Endothelial cell of umbilical vein (primary cell): ENCODE data around the gene SLC7A6OS. TPM values are rescaled to one million over a fixed set of nuclear protein-coding genes. Genes with fewer than 3 reads are reported as not detected.

Source experiments
- BruUV-seq: library from RNA; stranded (reverse); fragments of 400-500 nt; replicated peaks from 2 replicates; lab custom pipeline; 2021; lab: Mats Ljungman, UMichigan
- CTCF ChIA-PET: fragments of 300-600, 350-600 bp; sonication (Branson Sonifier 250); formaldehyde crosslinking; loops from one replicate; lab custom pipeline; 2021; ENCODE audit warnings: antibody characterized with exemption, inconsistent platforms; lab: Charles Lee
- POLR2A ChIA-PET: fragments of 300-600, 350-600 bp; sonication (Branson Sonifier 250); formaldehyde crosslinking; loops from one replicate; lab custom pipeline; 2021; ENCODE audit warnings: antibody characterized with exemption, inconsistent platforms; lab: Charles Lee
- DNase-seq: peaks from one replicate; pipeline ENCODE4 v3.0.0-alpha.2; 2011; ENCODE audit warnings: low read depth, low spot score
- FAIRE-seq: peaks from 2 replicates; lab custom pipeline; 2011; peaks lifted over from hg19 to GRCh38; lab: Jason Lieb, UNC
- H2AFZ ChIP-seq: 2 replicates; pipeline ENCODE4 v1.6.0; 2012; ENCODE audit warnings: low read depth, low read length, control low read depth, inconsistent platforms
- H3K27ac ChIP-seq: 2 replicates; pipeline ENCODE4 v1.5.1; 2011; ENCODE audit warnings: low read depth, mild to moderate bottlenecking, control low read depth, low read length, moderate library complexity; ENCODE audit not compliant: insufficient read depth
- H3K27me3 ChIP-seq, 2 experiments: 2 replicates each; pipeline versions ENCODE4 v1.6.0 to v1.6.1; 2011; ENCODE audit warnings: low read length in 2 of 2, mixed read lengths in 1 of 2; ENCODE audit not compliant: control insufficient read depth in 2 of 2, insufficient read depth in 2 of 2
- H3K36me3 ChIP-seq, 2 experiments: 2 replicates in 1 of 2; 3 replicates in 1 of 2; pipeline ENCODE4 v1.5.1; 2011; ENCODE audit warnings: low read length in 2 of 2, mild to moderate bottlenecking in 1 of 2, moderate library complexity in 1 of 2; ENCODE audit not compliant: control insufficient read depth in 2 of 2, insufficient read depth in 2 of 2; ENCODE audit errors: extremely low read depth in 1 of 2
- H3K4me1 ChIP-seq: 3 replicates; pipeline ENCODE4 v1.5.1; 2011; ENCODE audit warnings: mild to moderate bottlenecking, low read length; ENCODE audit not compliant: control insufficient read depth, insufficient read depth; ENCODE audit errors: extremely low read depth
- H3K4me2 ChIP-seq: 2 replicates; pipeline ENCODE4 v1.6.1; 2011; ENCODE audit warnings: low read length, control low read depth, mixed read lengths; ENCODE audit not compliant: insufficient read depth
- H3K4me3 ChIP-seq, 3 experiments: fragments of 200-600 bp in 1 of 3; sonication (generic), shearing (Covaris generic) in 1 of 3; replicated peaks in 1 of 3; 2 replicates each; pipeline ENCODE4 v1.5.1; 2011 to 2016; ENCODE audit warnings: control low read depth in 3 of 3, low read length in 3 of 3, mild to moderate bottlenecking in 2 of 3, inconsistent platforms in 1 of 3, low read depth in 1 of 3, moderate library complexity in 1 of 3; ENCODE audit not compliant: insufficient read depth in 1 of 3
- H3K79me2 ChIP-seq: 2 replicates; pipeline ENCODE4 v1.6.0; 2012; ENCODE audit warnings: low read length, inconsistent platforms; ENCODE audit not compliant: control insufficient read depth, insufficient read depth
- H3K9ac ChIP-seq: replicated peaks from 2 replicates; pipeline ENCODE3; 2011; ENCODE audit warnings: low read length, control low read depth; ENCODE audit not compliant: insufficient read depth; ENCODE audit errors: extremely low read depth
- H3K9me1 ChIP-seq: replicated peaks from 3 replicates; pipeline ENCODE4 v1.6.0; 2011; ENCODE audit warnings: mild to moderate bottlenecking, low read length; ENCODE audit not compliant: control insufficient read depth, insufficient read depth; ENCODE audit errors: extremely low read depth
- H3K9me3 ChIP-seq: replicated peaks from 2 replicates; pipeline ENCODE4 v1.5.1; 2012; ENCODE audit warnings: low read length, inconsistent platforms; ENCODE audit not compliant: control insufficient read depth, insufficient read depth
- H4K20me1 ChIP-seq: replicated peaks from 2 replicates; pipeline ENCODE3; 2011; ENCODE audit warnings: mild to moderate bottlenecking, low read length; ENCODE audit not compliant: control insufficient read depth, insufficient read depth; ENCODE audit errors: extremely low read depth
- CTCF ChIP-seq, 2 donors: IDR thresholded peaks; 1 replicate in 1 of 2; 2 replicates in 1 of 2; pipeline ENCODE4 v1.5.1; 2011; ENCODE audit warnings: low read length in 2 of 2, mild to moderate bottlenecking in 2 of 2, moderate library complexity in 2 of 2, control low read depth in 1 of 2, inconsistent platforms in 1 of 2, low read depth in 1 of 2; ENCODE audit not compliant: insufficient read depth in 1 of 2; ENCODE audit errors: extremely low read depth in 1 of 2
- EZH2 ChIP-seq: IDR thresholded peaks from 2 replicates; pipeline ENCODE4 v1.6.1; 2012; ENCODE audit warnings: borderline replicate concordance, low read depth, mild to moderate bottlenecking, moderate library complexity, low read length, inconsistent platforms; ENCODE audit not compliant: severe bottlenecking
- FOS ChIP-seq: IDR thresholded peaks from 2 replicates; pipeline ENCODE4 v1.6.1; 2011; ENCODE audit warnings: mild to moderate bottlenecking, low read length, moderate library complexity, borderline replicate concordance; ENCODE audit not compliant: insufficient read depth
- GATA2 ChIP-seq: IDR thresholded peaks from 2 replicates; pipeline ENCODE4 v1.7.0; 2011; ENCODE audit warnings: low read depth, mild to moderate bottlenecking, moderate library complexity, mixed read lengths, low read length; ENCODE audit not compliant: insufficient read length, insufficient read depth
- JUN ChIP-seq: IDR thresholded peaks from 2 replicates; pipeline ENCODE4 v1.6.1; 2011; ENCODE audit warnings: borderline replicate concordance, low read depth; ENCODE audit not compliant: insufficient read length, insufficient read depth
- MYC ChIP-seq: IDR thresholded peaks from one replicate; pipeline ENCODE4 v1.6.1; 2011; ENCODE audit warnings: mild to moderate bottlenecking, low read depth, low read length
- POLR2A ChIP-seq: IDR thresholded peaks from 2 replicates; pipeline ENCODE4 v1.6.1; 2012; ENCODE audit warnings: low read depth, mild to moderate bottlenecking, control low read depth, low read length
- POLR2AphosphoS5 ChIP-seq: IDR thresholded peaks from 2 replicates; pipeline ENCODE4 v1.6.1; 2012; ENCODE audit warnings: low read depth, mild to moderate bottlenecking, control low read depth, low read length, moderate library complexity; ENCODE audit not compliant: insufficient read depth
- dilution Hi-C: fragments of 300-500 bp; cut with MboI; formaldehyde crosslinking; loops from one replicate; pipeline ENCODE4 v1.15.0; 2019; ENCODE audit warnings: low sequenced_read_pairs; ENCODE audit not compliant: extremely low pct_ligation_motif_present
- intact Hi-C: fragments of 100-400 bp; cut with micrococcal nuclease; formaldehyde crosslinking; loops from one replicate; pipeline ENCODE4 v1.10.0; 2022
- polyA plus RNA-seq, 4 experiments: library from polyadenylated mRNA; depleted of rRNA in 3 of 4; stranded (reverse) in 3 of 4; unstranded in 1 of 4; fragments of >200 nt; gene quantifications; 2 replicates each; pipeline versions ENCODE4 v1.2.1 to v1.2.3, GENCODE V29; 2011 to 2012; ENCODE audit warnings: missing spikeins in 1 of 4
- total RNA-seq: library from RNA; stranded (reverse); gene quantifications from 2 replicates; pipeline ENCODE4 v1.2.3, GENCODE V29; 2021
- TF ChIP-seq, protein P1 (sequence below): IDR thresholded peaks from 2 replicates; pipeline ENCODE4 v1.6.1; 2011; ENCODE audit not compliant: insufficient read depth, insufficient read length

The SLC7A6OS gene
- total and polyA plus RNA-seq, 2 donors (not counting 3 experiments of a cell fraction or from before 2014, with no cell fraction given): 8.3 to 22.9 TPM

- dilution Hi-C loops: no loop called here
- no peaks in the 10 kb centered on the region for H3K27me3 ChIP-seq
- H3K9ac ChIP-seq: no peak overlapping the region
- no peaks in the 10 kb centered on the region for H4K20me1 ChIP-seq
- DNase-seq: no peak
- ChIA-PET CTCF (interaction anchor here (10.9 kb wide), 1 partner anchor 29 kb away, joined by 120 read pairs; the partner anchor contains the start of gene SLC7A6), POLR2A (interaction anchor here (1.0 to 2.9 kb wide), 3 partner anchors 8 to 27 kb away, joined by 3 to 9 read pairs (median 7); partner anchors contain the start of genes PRMT7, SLC7A6 and SLC7A6OS)
- no peaks in the 10 kb centered on the region for H3K9me3 ChIP-seq
- no peak for TF ChIP-seq POLR2A
- no peak for FAIRE-seq
- H3K4me3 ChIP-seq: no peak overlapping the region
- no peak overlapping the region for H2AFZ ChIP-seq
- no peak overlapping the region for H3K27ac ChIP-seq
- peaks cover 33% of the 10 kb centered on the region for H3K79me2 ChIP-seq
- H3K36me3 ChIP-seq: peaks cover 12 to 15% of the 10 kb centered on the region in 2 experiments
- H3K4me2 ChIP-seq: no peak overlapping the region
- intact Hi-C loops: no loop called here
- no TSS peak for BruUV-seq
- H3K4me1 ChIP-seq: peaks cover 50% of the 10 kb centered on the region
- H3K9me1 ChIP-seq: no peaks in the 10 kb centered on the region
Measured at GRCh38 chr16:68291227-68291626, 19.5 kb downstream of the SLC7A6OS start.

DNA sequence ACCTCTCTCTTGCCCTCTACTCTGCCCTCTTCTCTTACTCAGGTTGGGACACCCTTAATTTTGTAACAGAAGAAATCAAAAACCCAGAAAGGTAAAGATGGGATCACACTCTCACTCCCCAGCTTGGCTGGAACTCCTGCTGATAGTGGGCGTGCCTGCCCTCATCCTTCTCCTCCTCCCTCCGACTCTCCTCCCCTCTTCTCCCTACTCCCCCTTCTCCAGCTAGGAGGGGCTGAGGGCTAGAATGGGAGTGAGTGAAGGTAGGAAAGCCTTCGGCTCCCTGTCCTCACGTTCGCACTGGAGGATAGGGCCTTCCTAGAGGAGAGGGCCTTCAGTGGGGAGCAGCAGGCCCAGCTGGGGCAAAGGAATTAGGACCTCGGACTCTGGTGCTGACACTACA, 20.3 kb downstream of the SLC7A6OS start:
- Histone ChIP-seq H3K27me3 (no peaks in the 10 kb centered on the region), H3K9me1 (no peaks in the 10 kb centered on the region), H3K4me1 (peaks cover 58% of the 10 kb centered on the region), H4K20me1 (no peaks in the 10 kb centered on the region), H3K36me3 (peaks cover 9 to 14% of the 10 kb centered on the region in 2 experiments), H3K79me2 (peaks cover 40% of the 10 kb centered on the region), H2AFZ (no peak overlapping the region), H3K9ac (peak overlapping the region; percentile 54), H3K4me3 (no peak overlapping the region), H3K27ac (peak overlapping the region; percentile 88), H3K4me2 (peak overlapping the region; percentile 63), H3K9me3 (no peaks in the 10 kb centered on the region)
- intact Hi-C loops: loop anchor here (1.0 kb wide), 1 partner anchor 20 kb away; the partner anchor contains the start of gene SLC7A6OS
- FAIRE-seq: no peak
- TF ChIP-seq JUN (no peak), POLR2AphosphoS5 (no peak), CTCF (IDR thresholded peaks at IDR 0.05; ENCODE audit: extremely low read depth in 1 of 2, insufficient read depth in 1 of 2, low read depth in 1 of 2, low read length in 2 of 2) (no peak), GATA2 (no peak), POLR2A (no peak), MYC (no peak), EZH2 (no peak), FOS (no peak)
- TF ChIP-seq, protein P1, sequence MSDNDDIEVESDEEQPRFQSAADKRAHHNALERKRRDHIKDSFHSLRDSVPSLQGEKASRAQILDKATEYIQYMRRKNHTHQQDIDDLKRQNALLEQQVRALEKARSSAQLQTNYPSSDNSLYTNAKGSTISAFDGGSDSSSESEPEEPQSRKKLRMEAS: no peak
- dilution Hi-C loops: no loop called here
- CTCF ChIA-PET: interaction anchor here (0.7 to 10.9 kb wide), 10 partner anchors 8 to 39 kb away, joined by 3 to 120 read pairs (median 4); partner anchors contain the start of gene SLC7A6
- DNase-seq: no peak
- TSS peak; percentile 24 for BruUV-seq
- POLR2A ChIA-PET: interaction anchor here (0.7 to 2.9 kb wide), 6 partner anchors 8 to 33 kb away, joined by 3 to 9 read pairs (median 3); partner anchors contain the start of genes PRMT7, SLC7A6 and SLC7A6OS
